GM12878 (cell line): ENCODE results near the gene ELSPBP1. TPM values are rescaled to one million over a fixed set of nuclear protein-coding genes. Genes with fewer than 3 reads are reported as not detected.

Source experiments
- ATAC-seq: fragments of 200-7000 bp; cut with Tn5 transposase; 3 replicates; pipeline ENCODE4 v1.9.1; 2020; ENCODE audit warnings: mild to moderate bottlenecking, moderate library complexity
- BruUV-seq: library from RNA; stranded (reverse); fragments of 400-500 nt; replicated peaks from 2 replicates; lab custom pipeline; 2021; lab: Mats Ljungman, UMichigan
- CTCF ChIA-PET: fragments of 300-600 bp; sonication (Branson Sonifier 250); formaldehyde crosslinking; extraction: SDS; loops from one replicate; lab custom pipeline; 2021; ENCODE audit warnings: inconsistent platforms; lab: Yijun Ruan, JAX
- POLR2A ChIA-PET: fragments of 350-600 bp; formaldehyde crosslinking; extraction: SDS; loops from one replicate; lab custom pipeline; 2021; ENCODE audit warnings: inconsistent platforms; lab: Charles Lee
- RAD21 ChIA-PET: fragments of 300-600 bp; sonication (Branson Sonifier 250); formaldehyde crosslinking; loops from one replicate; lab custom pipeline; 2023; ENCODE audit warnings: antibody characterized with exemption; ENCODE audit not compliant: unreplicated experiment; lab: Charles Lee
- SMC1A ChIA-PET: fragments of 300-600 bp; sonication (Branson Sonifier 250); formaldehyde crosslinking; loops from one replicate; lab custom pipeline; 2023; ENCODE audit not compliant: unreplicated experiment, uncharacterized antibody; lab: Charles Lee
- DNase-seq: peaks from one replicate; pipeline ENCODE4 v3.0.0-alpha.2; 2011; ENCODE audit warnings: low read depth, low spot score
- FAIRE-seq: peaks from 3 replicates; lab custom pipeline; 2011; peaks lifted over from hg19 to GRCh38; lab: Jason Lieb, UNC
- H2AFZ ChIP-seq: 2 replicates; pipeline ENCODE4 v1.6.0; 2011; ENCODE audit warnings: low read depth, low read length, control low read depth; ENCODE audit not compliant: control insufficient read depth
- H3K27ac ChIP-seq: 2 replicates; pipeline ENCODE4 v1.5.1; 2011; ENCODE audit warnings: control low read depth; ENCODE audit not compliant: control insufficient read depth, insufficient read depth
- H3K27me3 ChIP-seq, 2 experiments: replicated peaks in 1 of 2; 2 replicates each; pipeline versions ENCODE4 v1.6.0 to v1.6.1; 2011; ENCODE audit warnings: low read length in 1 of 2; ENCODE audit not compliant: control insufficient read depth in 2 of 2, insufficient read depth in 2 of 2
- H3K36me3 ChIP-seq, 2 experiments: 2 replicates each; pipeline ENCODE4 v1.5.1; 2011; ENCODE audit warnings: low read length in 1 of 2; ENCODE audit not compliant: control insufficient read depth in 2 of 2, insufficient read depth in 2 of 2
- H3K4me1 ChIP-seq: 2 replicates; pipeline ENCODE4 v1.6.1; 2011; ENCODE audit warnings: mild to moderate bottlenecking, low read length, moderate library complexity, mixed read lengths; ENCODE audit not compliant: control insufficient read depth, insufficient read depth
- H3K4me2 ChIP-seq: 2 replicates; pipeline ENCODE4 v1.6.0; 2011; ENCODE audit warnings: control low read depth; ENCODE audit not compliant: control insufficient read depth, insufficient read depth
- H3K4me3 ChIP-seq: fragments of 200-600 bp; sonication (generic); 2 replicates; pipeline ENCODE4 v1.5.1; 2016
- H3K79me2 ChIP-seq: 2 replicates; pipeline ENCODE4 v1.6.0; 2011; ENCODE audit warnings: low read length; ENCODE audit not compliant: control insufficient read depth, insufficient read depth
- H3K9ac ChIP-seq: 2 replicates; pipeline ENCODE4 v1.8.0; 2011; ENCODE audit warnings: low read length, control low read depth, mixed read lengths; ENCODE audit not compliant: control insufficient read depth, insufficient read depth
- H3K9me3 ChIP-seq: replicated peaks from 3 replicates; pipeline ENCODE4 v1.5.1; 2011; ENCODE audit warnings: mild to moderate bottlenecking, low read length; ENCODE audit not compliant: control insufficient read depth, insufficient read depth
- H4K20me1 ChIP-seq: 2 replicates; pipeline ENCODE4 v1.6.0; 2011; ENCODE audit not compliant: control insufficient read depth, insufficient read depth
- CEBPB ChIP-seq, 2 experiments: fragments of 150-350 bp in 1 of 2; IDR thresholded peaks; 2 replicates each; pipeline ENCODE4 v1.6.1; 2012 to 2014; ENCODE audit warnings: low read depth in 2 of 2, low read length in 2 of 2, borderline replicate concordance in 1 of 2, inconsistent platforms in 1 of 2
- E2F8 ChIP-seq: fragments of 450-650 bp; IDR thresholded peaks from 2 replicates; pipeline ENCODE4 v1.6.1; 2018; ENCODE audit warnings: mild to moderate bottlenecking, low read depth, moderate library complexity; ENCODE audit not compliant: partially characterized antibody
- E4F1 ChIP-seq: fragments of 450-650 bp; IDR thresholded peaks from 2 replicates; pipeline ENCODE4 v1.6.1; 2018; ENCODE audit warnings: borderline replicate concordance, mild to moderate bottlenecking; ENCODE audit not compliant: partially characterized antibody
- EED ChIP-seq: sonication (generic); IDR thresholded peaks from 2 replicates; pipeline ENCODE4 v1.6.1; 2016; ENCODE audit warnings: antibody characterized with exemption, low read depth
- HCFC1 ChIP-seq: fragments of 150-350 bp; IDR thresholded peaks from 2 replicates; pipeline ENCODE4 v1.6.1; 2014; ENCODE audit warnings: low read length
- JUNB ChIP-seq: IDR thresholded peaks from 2 replicates; pipeline ENCODE4 v1.6.1; 2016; ENCODE audit warnings: antibody characterized with exemption, mild to moderate bottlenecking
- NFXL1 ChIP-seq: fragments of 450-650 bp; IDR thresholded peaks from 2 replicates; pipeline ENCODE4 v1.6.1; 2017; ENCODE audit warnings: antibody characterized with exemption, mild to moderate bottlenecking, borderline replicate concordance
- PML ChIP-seq: IDR thresholded peaks from 2 replicates; pipeline ENCODE4 v1.6.1; 2012; ENCODE audit warnings: low read length, inconsistent platforms
- POLR2AphosphoS5 ChIP-seq: IDR thresholded peaks from 2 replicates; pipeline ENCODE4 v1.6.1; 2011; ENCODE audit warnings: mild to moderate bottlenecking, low read length, inconsistent platforms
- SMAD1 ChIP-seq: fragments of 450-650 bp; IDR thresholded peaks from 2 replicates; pipeline ENCODE4 v1.6.1; 2018; ENCODE audit warnings: mild to moderate bottlenecking, low read depth; ENCODE audit not compliant: partially characterized antibody
- ZBTB33 ChIP-seq: fragments of 450-650 bp; IDR thresholded peaks from 2 replicates; pipeline ENCODE4 v1.6.1; 2017; ENCODE audit warnings: mild to moderate bottlenecking
- ZBTB4 ChIP-seq: fragments of 450-650 bp; formaldehyde crosslinking; IDR thresholded peaks from 2 replicates; pipeline ENCODE4 v1.4.0; 2022; ENCODE audit warnings: mild to moderate bottlenecking, moderate library complexity
- WGBS: methylation state at CpG from one replicate; pipeline ENCODE4 v1.1.6; 2016; ENCODE audit warnings: low lambda C conversion rate; ENCODE audit not compliant: insufficient replicate concordance, insufficient coverage; ENCODE audit errors: missing lambda C conversion rate; 5-methylcytosine and 5-hydroxymethylcytosine counted together
- in situ Hi-C: fragments of 300-500 bp; cut with MboI; formaldehyde crosslinking; loops from 9 replicates; pipeline ENCODE4 v1.14.3; 2018; ENCODE audit warnings: mixed read lengths
- intact Hi-C: fragments of 100-400 bp; cut with micrococcal nuclease; formaldehyde crosslinking; loops from one replicate; pipeline ENCODE4 v1.14.2; 2022; ENCODE audit not compliant: unreplicated experiment
- polyA plus RNA-seq, 11 experiments: library from polyadenylated mRNA; depleted of rRNA in 4 of 11; unstranded in 6 of 11; stranded (reverse) in 5 of 11; fragments of >200 nt; fragmentation: Nextera tagmentation in 4 of 11; fragmentation: Illumina TruSeq in 1 of 11; extraction: Ambion mirVana in 4 of 11; extraction: Trizol in 1 of 11; gene quantifications; 1 replicate in 1 of 11; 2 replicates in 10 of 11; pipeline versions ENCODE4 v1.2.1 to v1.2.3, GENCODE V29; 2011 to 2016; ENCODE audit warnings: inconsistent platforms in 2 of 11, missing spikeins in 2 of 11, low read depth in 1 of 11
- total RNA-seq, 4 experiments: library from RNA; depleted of rRNA in 3 of 4; stranded (reverse); fragments of >200 nt in 3 of 4; fragmentation: Illumina TruSeq in 1 of 4; extraction: Trizol in 1 of 4; gene quantifications; 2 replicates each; pipeline versions ENCODE4 v1.2.1 to v1.2.3, GENCODE V29; 2013 to 2021
- TF ChIP-seq, protein P1 (sequence below): fragments of 450-650 bp; IDR thresholded peaks from 2 replicates; pipeline ENCODE4 v1.6.1; 2014; ENCODE audit warnings: mild to moderate bottlenecking

Gene ELSPBP1
- total and polyA plus RNA-seq, 10 of the 15 experiments (the other 5 are each of a cell fraction or from before 2014, with no cell fraction given), result not detected

- ATAC-seq (no peak), DNase-seq (no peak), FAIRE-seq (no peak)
- no peaks in the 10 kb centered on the region for H3K36me3 ChIP-seq
- no peaks in the 10 kb centered on the region for H3K4me1 ChIP-seq
- ChIA-PET POLR2A (interaction anchor here (0.7 kb wide), 1 partner anchor 37 kb away, joined by 4 read pairs; no protein-coding TSS in a partner anchor), CTCF (interaction anchor here (0.6 kb wide), 1 partner anchor 25 kb away, joined by 3 read pairs; no protein-coding TSS in a partner anchor), RAD21 (no interaction called here), SMC1A (interaction anchor here (0.9 kb wide), 1 partner anchor 18 kb away, joined by 3 read pairs; no protein-coding TSS in a partner anchor)
- no peaks in the 10 kb centered on the region for H4K20me1 ChIP-seq
- H3K4me2 ChIP-seq, result no peak overlapping the region
- H3K4me3 ChIP-seq, result no peak overlapping the region
- intact Hi-C loops (no loop called here), in situ Hi-C loops (no loop called here)
- H3K27me3 ChIP-seq, result no peaks in the 10 kb centered on the region
- no peak overlapping the region for H3K27ac ChIP-seq
- no peaks in the 10 kb centered on the region for H3K79me2 ChIP-seq
- no TSS peak for BruUV-seq
- WGBS, result 5% methylated on average over 6 of the region's 6 CpGs
- no peaks in the 10 kb centered on the region for H3K9me3 ChIP-seq
- H3K9ac ChIP-seq, result no peak overlapping the region
- H2AFZ ChIP-seq, result no peak overlapping the region
- TF ChIP-seq E2F8, result no peak
- TF ChIP-seq ZBTB33, result no peak
- TF ChIP-seq, protein P1, sequence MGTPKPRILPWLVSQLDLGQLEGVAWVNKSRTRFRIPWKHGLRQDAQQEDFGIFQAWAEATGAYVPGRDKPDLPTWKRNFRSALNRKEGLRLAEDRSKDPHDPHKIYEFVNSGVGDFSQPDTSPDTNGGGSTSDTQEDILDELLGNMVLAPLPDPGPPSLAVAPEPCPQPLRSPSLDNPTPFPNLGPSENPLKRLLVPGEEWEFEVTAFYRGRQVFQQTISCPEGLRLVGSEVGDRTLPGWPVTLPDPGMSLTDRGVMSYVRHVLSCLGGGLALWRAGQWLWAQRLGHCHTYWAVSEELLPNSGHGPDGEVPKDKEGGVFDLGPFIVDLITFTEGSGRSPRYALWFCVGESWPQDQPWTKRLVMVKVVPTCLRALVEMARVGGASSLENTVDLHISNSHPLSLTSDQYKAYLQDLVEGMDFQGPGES, result no peak
- no peak for TF ChIP-seq NFXL1
- TF ChIP-seq JUNB, result no peak
- TF ChIP-seq POLR2AphosphoS5, result no peak
- TF ChIP-seq PML, result no peak
- no peak for TF ChIP-seq E4F1
- no peak for TF ChIP-seq EED
- TF ChIP-seq HCFC1, result no peak
- TF ChIP-seq ZBTB4 (CRISPR knock-in tag), result no peak
- TF ChIP-seq CEBPB (IDR thresholded peaks at IDR 0.05; ENCODE audit: borderline replicate concordance in 1 of 2, low read depth in 2 of 2, low read length in 2 of 2), result no peak
- TF ChIP-seq SMAD1, result no peak
Measured at GRCh38 chr19:48000846-48001245, 6.4 kb downstream of the ELSPBP1 start.
